Activated T-cell treated with anti-CD3 and anti-CD28 coated beads for 24 hours (primary cell): ENCODE measurements around the gene ANKRD33B.
"Not testable (repeated sequence)": the region's sequence is repeated elsewhere in the genome, so short reads cannot be mapped to it uniquely, and the experiment has no call there.

Experiments used
- DNase-seq: peaks from one replicate; pipeline ENCODE4 v3.0.0-alpha.2; 2020; ENCODE audit warnings: low read depth

ANKRD33B gene

GRCh38 chr5:10563945-10564837 lies at the start of gene ANKRD33B:
TSS of gene ANKRD33B (plus strand) at chr5:10564070. CDS start at chr5:10564468, 398 bp downstream.
- peak; percentile 76 for DNase-seq

GRCh38 chr5:10514572-10514971 lies 49.3 kb upstream of the ANKRD33B start:
- not testable (repeated sequence) for DNase-seq

GRCh38 chr5:10515492-10515891 lies 48.4 kb upstream of the ANKRD33B start:
- no peak for DNase-seq

- no peak for DNase-seq
Measured at GRCh38 chr5:10518347-10518746, 45.5 kb upstream of the ANKRD33B start.

- no peak for DNase-seq
Measured at GRCh38 chr5:10519729-10520128, 44.1 kb upstream of the ANKRD33B start.

GRCh38 chr5:10520706-10521105 lies 43.2 kb upstream of the ANKRD33B start:
- DNase-seq = no peak

- no peak for DNase-seq
Measured at GRCh38 chr5:10521466-10522223, 42.2 kb upstream of the ANKRD33B start.

GRCh38 chr5:10522224-10522611 lies 41.7 kb upstream of the ANKRD33B start:
- DNase-seq = no peak

- DNase-seq = no peak
Measured at GRCh38 chr5:10524376-10525123, 39.3 kb upstream of the ANKRD33B start.

GRCh38 chr5:10525124-10525495 lies 38.8 kb upstream of the ANKRD33B start:
- no peak for DNase-seq

- no peak for DNase-seq
Measured at GRCh38 chr5:10527281-10527950, 36.5 kb upstream of the ANKRD33B start.

GRCh38 chr5:10528056-10528816 lies 35.6 kb upstream of the ANKRD33B start:
- DNase-seq = no peak

- DNase-seq = no peak
Measured at GRCh38 chr5:10528827-10529226, 35.0 kb upstream of the ANKRD33B start.

GRCh38 chr5:10530601-10531320 lies 33.1 kb upstream of the ANKRD33B start:
- no peak for DNase-seq

GRCh38 chr5:10532421-10532820 lies 31.4 kb upstream of the ANKRD33B start:
- DNase-seq = no peak

GRCh38 chr5:10533226-10533625 lies 30.6 kb upstream of the ANKRD33B start:
- DNase-seq = peak; percentile 2

GRCh38 chr5:10534561-10535530 lies 29.0 kb upstream of the ANKRD33B start:
- DNase-seq = no peak

GRCh38 chr5:10536511-10536910 lies 27.4 kb upstream of the ANKRD33B start:
- DNase-seq = no peak

- DNase-seq = no peak
Measured at GRCh38 chr5:10536931-10537579, 26.8 kb upstream of the ANKRD33B start.
